Left ventricle myocardium superior (tissue), 1 donor: ENCODE measurements around the gene FBXO17. TPM values are rescaled to one million over a fixed set of nuclear protein-coding genes. Genes with fewer than 3 reads are reported as not detected.
"Not testable (repeated sequence)": the region's sequence is repeated elsewhere in the genome, so short reads cannot be mapped to it uniquely, and the experiment has no call there.

ENCODE experiments used
- ATAC-seq: fragments of 200-7000 bp; cut with Tn5 transposase; one replicate; pipeline ENCODE4 v1.9.1; 2020; ENCODE audit warnings: mild to moderate bottlenecking, moderate library complexity
- DNase-seq: peaks from one replicate; pipeline ENCODE4 v3.0.0-alpha.2; 2020
- intact Hi-C: fragments of 100-400 bp; cut with micrococcal nuclease; formaldehyde crosslinking; loops from one replicate; pipeline ENCODE4 v1.11.0; 2022
- total RNA-seq: library from RNA; stranded (reverse); fragmentation: NEBNext Ultra II Directional; extraction: Animal tissue kit (Norgen Biotek cat#: 25700); gene quantifications from one replicate; pipeline ENCODE4 v1.2.1, GENCODE V29; 2021
- donor health status: DM: no; HTN: yes; CAD: no; lungs with severe emphysema.

The FBXO17 gene
- total RNA-seq, 1 donor from 2014 or later = 1.7 TPM

DNA sequence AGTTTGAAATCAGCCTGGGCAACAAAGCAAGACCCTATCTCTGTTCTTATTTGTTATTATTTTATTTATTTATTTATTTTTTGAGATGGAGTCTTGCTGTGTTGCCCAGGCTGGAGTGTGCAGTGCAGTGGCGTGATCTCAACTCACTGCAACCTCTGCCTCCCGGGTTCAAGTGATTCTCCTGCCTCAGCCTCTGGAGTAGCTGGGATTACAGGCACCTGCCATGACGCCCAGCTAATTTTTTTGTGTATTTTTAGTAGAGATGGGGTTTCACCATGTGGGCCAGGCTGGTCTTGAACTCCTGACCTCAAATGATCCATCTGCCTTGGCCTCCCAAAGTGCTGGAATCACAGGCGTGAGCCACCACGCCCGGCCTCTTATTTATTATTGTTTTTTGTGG lies 12.2 kb upstream of the FBXO17 start:
- intact Hi-C loops, ATAC-seq, DNase-seq: not testable (repeated sequence)

DNA sequence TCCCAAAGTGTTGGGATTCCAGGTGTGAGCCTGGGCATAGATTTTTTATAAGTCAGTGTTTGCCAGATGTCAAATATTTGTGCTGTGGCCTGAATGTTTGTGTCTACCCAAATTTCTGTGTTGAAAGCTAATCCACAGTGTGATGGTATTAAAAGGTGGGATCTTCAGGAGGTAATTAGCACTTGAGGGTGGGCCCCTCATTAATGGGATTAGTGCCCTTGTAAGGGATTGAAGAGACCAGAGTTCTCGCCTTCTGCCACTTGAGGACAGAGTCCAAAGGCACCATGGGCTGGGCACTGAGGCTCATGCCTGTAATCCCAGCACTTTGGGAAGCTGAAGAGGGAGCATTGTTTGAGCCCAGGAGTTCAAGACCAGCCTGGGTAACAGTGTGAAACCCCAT lies 9.7 kb upstream of the FBXO17 start:
- DNase-seq (no peak), ATAC-seq (no peak)
- intact Hi-C loops = no loop called here

DNA sequence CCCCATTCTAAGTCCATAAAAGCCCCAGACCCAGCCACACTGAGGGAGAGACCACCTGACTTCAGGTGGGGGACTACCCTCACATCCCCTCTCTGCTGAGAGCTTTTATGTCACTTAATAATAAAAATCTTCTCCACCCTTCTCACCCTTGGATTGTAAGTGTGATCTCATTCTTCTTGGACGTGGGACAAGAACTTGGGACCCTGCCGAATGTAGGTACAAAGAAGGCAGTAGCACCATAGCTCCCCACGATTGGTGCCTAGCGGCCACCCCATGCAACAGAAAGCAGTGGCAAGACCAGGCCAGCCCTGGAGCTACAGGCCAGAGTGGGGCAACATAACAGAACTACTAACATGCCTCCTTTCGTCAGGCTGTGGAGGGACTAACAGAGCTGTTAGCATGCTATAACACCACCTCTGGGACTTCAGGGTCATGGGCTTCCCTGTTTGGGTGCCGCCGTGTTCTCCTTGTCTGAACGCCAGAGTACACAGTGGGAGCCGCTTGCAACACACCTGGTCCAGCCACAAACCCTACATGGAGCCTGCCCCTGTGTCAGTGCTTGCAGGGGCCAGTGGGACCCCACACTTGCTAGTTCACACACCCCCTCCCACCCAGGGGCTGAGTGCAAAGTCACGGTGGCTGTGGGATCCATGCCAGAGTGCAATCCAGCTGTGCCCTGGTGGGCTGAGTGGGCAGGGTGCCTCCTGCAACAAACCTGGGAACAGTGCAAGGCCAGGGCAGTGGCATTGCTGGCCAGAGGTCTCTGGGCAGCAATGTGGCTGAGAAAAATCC lies 5.2 kb upstream of the FBXO17 start:
- intact Hi-C loops = no loop called here
- no peak for ATAC-seq
- DNase-seq = no peak

DNA sequence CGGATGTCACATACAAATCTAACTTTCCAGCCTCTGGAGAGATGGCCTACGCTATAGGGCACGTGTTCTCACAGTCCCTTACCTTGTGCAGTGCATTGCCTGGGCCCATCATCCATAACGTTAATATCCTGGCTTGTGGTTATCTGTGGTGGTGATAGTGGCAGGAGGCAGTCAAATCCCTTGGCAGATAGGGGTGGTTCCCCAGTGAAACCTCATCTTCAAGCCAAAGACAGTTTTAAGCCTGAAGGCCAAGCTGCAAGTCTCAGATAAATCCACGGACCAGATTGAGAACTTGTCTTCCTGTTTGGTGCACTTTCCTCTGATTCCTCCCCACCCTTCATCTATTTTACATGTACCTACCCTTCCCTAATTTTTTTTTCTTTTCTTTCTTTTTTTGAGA lies 4.3 kb upstream of the FBXO17 start:
- DNase-seq (no peak), ATAC-seq (no peak)
- intact Hi-C loops = no loop called here

DNA sequence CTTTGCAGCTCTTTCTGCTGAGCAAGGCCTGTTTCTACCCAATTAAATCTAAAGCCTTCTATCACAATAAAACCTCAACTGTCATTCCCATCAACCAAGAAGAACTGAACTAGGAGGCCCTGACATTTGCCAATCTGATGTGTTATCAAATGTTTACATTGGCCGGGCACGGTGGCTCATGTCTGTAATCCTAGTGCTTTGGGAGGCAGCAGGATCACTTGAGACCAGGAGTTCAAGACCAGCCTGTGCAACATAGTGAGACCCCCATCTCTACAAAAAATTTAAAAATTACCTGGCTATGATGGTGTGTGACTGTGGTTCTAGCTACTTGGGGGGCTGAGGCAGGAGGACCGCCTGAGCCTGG lies 2.8 kb upstream of the FBXO17 start:
- intact Hi-C loops = no loop called here
- DNase-seq (no peak), ATAC-seq (no peak)

DNA sequence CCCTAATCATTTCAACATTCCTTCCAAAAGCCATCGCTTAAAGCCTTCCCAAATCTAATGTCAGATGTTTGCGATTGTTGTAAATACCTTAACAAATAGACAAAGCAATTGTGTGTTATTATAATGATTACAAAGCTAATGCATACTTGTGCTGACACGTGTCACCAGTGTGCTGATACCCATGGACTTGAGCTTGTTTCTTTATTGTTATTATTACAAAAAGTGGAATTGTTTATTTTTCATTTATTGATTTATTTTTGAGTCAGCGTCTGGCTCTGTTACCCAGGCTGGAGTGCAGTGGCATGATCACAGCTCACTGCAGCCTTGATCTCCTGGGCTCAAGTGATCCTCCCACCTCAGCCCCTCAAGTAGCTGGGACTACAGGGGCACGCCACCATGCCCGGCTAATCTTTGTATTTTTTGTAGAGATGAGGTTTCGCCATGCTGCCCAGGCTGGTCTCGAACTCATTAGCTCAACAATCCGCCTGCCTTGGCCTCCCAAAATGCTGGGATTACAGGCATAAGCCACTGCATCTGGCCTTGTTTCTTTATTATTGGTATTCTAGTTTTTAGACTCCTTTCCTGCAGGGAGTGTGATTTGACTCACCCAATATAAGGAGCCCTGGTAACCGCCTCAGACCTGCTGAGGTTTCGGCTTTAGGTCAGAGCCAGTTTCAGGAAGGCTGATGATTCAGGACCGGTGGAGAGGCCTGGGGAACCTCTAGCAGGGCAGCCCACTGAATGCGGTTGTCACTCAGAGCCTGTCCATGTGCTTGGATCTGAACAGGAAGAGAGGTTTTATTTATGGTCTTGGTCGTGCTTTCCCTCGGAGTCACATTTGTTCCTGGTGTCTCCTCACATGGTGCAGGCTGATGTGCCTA lies 2.1 kb upstream of the FBXO17 start:
- intact Hi-C loops = no loop called here
- DNase-seq = no peak
- no peak for ATAC-seq

DNA sequence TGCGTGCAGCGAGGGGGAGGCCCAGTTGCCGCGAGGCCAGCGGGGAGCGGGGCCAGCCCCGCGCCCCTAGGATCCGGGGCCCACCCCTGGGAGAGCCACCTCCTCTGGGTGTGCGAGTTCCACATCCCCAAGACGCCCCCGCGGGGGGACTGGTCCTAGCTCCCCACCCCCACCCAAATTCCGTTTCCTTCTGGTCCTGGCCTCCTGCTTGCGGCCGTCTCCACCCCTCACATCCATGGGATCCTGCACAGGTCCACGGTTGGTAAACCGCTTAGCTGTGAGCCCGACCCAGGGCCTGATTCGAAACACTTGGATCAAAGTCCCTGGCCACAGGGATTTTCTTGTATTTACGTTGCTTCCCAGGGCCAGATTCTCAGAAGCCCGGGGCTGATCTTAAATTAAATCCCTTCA lies 324 bp upstream of the FBXO17 start:
- DNase-seq = no peak
- intact Hi-C loops = no loop called here
- ATAC-seq = peak; percentile 57

DNA sequence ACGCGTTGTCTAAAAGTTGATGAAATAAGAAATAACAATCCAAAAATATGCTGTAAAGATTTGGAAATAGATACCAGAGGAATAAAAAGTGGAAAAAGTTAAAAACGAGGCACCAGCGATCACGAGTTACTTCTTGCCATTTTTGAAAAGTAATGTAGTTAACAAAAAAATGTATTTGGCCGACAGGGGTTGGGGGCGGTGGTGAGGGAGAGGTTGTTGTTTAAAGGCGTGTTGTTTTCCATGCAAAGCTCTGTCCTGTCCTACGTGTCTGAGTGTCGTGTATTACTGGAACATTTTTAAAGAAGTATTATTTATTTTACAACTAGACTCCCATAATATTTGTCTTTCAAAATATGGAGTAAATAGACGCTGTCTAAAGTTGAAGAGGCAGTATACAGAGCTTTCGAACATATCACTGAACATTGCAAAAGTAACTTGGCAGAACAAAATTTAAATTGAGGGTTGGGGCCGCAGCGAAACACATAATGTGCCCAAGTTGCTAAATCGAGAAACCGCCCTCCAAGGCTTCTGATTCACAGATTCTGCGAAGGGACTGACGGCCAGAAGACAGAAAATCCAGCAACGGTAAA lies 823 bp downstream of the FBXO17 start:
- intact Hi-C loops = no loop called here
- ATAC-seq = no peak
- DNase-seq = no peak

DNA sequence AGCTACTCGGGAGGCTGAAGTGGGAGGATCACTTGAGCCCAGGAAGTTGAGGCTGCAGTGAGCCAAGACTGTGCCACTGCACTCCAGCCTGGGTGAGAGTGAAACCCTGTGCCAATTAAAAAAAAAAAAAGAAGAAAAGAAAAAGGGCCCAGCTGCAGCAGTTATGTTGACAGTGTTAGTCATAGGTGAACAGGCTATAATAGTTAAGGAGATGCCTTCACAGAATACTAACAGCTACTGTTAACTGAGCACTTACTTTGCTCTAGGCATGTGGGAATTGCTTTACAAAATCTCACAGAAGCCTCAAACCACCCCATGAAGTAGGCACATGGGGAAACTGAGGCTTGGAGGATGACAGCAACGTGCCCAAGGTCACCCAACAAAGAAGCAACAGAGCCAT lies 3.9 kb downstream of the FBXO17 start:
- DNase-seq (no peak), ATAC-seq (no peak)
- intact Hi-C loops = no loop called here

DNA sequence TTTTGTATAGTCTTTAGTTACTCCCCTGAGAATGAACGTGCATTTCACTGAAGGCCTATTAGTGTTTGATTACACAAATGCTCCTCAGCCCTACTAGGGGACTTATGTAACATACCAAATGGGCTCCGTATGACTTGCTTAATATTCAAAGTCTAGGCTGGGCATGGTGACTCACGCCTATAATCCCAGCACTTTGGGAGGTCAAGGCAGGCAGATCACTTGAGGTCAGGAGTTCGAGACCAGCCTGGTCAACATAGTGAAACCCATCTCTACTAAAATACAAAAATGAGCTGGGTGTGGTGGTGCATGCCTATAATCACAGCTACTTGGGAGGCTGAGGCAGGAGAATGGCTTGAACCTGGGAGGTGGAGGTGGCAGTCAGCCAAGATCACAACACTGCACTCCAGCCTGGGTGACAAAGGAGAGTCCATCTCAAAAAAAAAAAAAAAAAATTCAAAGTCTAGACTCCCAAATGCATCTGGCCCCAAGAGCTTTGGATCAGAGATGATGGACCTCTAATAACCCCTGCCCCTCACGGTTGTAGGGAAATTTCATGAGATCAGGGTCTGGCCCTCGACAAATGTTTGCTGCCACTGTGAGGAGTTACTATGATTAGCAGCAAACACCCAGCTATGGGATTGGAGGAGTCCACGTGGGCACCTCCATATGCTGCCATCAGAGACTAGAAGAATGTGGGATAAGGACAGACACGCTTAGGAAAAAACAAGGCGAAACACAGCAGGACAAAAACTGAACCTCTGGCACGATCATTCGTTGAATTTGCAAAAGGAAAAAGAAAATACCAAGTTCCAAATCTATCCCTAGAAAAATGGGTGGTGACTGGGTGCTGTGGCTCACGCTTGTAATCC lies 4.6 kb downstream of the FBXO17 start:
- intact Hi-C loops = no loop called here
- ATAC-seq (no peak), DNase-seq (no peak)

DNA sequence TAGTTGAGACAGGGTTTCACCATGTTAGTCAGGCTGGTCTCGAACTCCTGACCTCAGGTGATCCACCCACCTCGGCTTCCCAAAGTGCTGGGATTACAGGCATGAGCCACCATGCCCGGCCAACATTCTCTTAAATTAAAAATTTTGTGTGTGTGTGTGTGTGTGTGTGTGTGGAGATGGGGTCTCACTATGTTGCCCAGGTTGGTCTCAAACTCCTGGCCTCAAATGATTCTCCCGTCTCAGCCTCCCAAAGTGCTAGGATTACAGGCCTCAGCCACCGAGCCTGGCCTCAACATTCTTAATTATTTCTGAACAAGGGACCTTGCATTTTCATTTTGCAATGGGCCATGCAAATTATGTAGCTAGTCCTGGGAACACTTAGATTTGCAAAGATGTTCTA lies 9.4 kb downstream of the FBXO17 start:
- ATAC-seq, intact Hi-C loops: not testable (repeated sequence)

DNA sequence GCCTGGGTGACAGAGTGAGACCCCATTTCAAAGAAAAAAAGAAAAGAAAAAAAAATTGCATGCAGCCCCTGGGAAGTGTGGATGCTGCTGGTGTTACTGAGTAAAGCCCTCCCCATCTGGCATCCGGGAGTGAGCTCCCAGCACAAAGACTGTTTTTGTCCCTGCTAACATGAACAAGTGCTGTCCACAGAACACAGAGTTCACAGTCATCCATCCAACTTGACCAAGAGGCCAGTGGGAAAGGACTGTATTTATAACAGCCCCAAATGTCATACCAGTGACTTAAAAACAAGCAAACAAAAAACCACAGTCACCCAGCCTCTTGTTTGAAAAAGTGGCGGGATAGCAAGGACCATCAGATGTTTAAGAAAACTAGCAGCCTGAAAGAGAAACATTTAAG lies 10.8 kb downstream of the FBXO17 start:
- DNase-seq = no peak
- ATAC-seq = no peak
- intact Hi-C loops = no loop called here

More for the DNA sequence above, 9.4 kb downstream of the FBXO17 start:
- not testable (repeated sequence) for DNase-seq

DNA sequence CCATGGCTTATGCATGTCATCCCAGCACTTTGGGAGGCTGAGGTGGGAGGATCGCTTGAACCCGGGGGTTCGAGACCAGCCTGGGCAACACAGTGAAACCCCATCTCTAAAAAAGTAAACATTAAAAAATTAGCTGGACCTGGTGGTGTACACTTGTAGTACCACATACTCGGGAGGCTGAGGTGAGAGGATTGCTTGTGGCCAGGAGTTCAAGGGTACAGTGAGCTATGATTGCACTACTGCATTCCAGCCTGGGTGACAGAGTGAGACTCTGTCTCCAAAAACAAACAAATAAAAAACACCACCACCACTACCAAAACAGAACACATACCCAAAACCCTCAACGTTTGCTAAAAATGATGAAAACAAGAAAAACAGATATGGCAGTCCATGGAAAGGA lies 15.9 kb downstream of the FBXO17 start:
- ATAC-seq = no peak
- intact Hi-C loops = no loop called here
- DNase-seq = no peak

DNA sequence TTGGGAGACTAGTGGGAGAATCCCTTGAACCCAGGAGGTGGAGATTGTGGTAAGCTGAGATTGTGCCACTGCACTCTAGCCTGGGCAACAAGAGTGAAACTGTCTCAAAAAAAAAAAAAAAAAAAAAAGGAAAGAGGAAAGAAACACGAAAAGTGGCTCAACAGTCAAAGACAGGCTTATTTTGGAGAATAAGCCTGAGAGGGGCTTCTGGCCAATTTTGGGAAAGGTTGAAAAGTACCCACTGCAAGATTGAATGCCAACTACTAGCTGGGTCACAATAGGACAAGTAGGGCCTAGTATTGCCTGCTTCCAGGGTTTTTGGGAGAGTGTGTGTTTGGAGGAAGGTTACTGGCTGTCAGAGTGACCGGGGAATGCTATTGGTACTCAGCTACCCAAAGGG lies 17.2 kb downstream of the FBXO17 start:
- intact Hi-C loops = no loop called here
- DNase-seq (no peak), ATAC-seq (no peak)

DNA sequence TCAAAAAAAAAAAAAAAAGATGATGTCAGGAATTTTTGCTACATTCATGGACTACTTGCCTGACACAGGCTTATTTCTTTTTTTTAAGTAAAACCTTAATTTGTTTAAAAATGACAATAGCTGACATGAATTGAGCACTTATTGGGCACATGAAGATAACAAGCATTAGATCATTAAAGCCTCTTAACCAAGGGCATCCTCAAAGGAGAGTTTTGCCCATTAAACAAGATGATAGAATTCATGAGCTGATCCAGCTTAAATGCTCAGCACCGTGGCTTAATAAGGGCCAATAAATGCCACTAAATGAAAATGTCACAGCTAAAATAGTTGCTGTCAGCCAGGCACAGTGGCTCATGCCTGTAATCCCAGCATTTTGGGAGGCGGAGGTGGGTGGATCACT lies 19.3 kb downstream of the FBXO17 start:
- ATAC-seq = no peak
- intact Hi-C loops = no loop called here
- DNase-seq = no peak

DNA sequence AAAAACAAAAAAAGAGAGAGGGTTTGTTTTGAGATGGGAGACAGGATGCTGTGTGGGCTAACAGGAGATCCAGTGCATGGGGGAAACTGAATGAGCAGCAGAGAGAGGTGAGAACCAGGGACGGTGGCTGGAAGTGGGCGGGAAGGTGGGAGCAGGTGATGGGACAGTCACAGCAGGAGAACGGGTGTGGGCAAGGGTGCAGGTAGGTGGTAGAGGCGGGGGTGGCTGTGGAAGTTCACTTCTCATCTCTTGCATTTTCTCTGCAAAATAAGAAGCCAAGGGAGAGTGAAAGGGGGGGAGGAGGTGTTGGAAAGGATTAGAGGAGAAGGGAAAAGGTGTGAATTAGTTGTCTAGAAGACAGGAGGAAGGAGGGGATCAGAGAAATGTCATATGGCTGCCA lies 21.9 kb downstream of the FBXO17 start:
- DNase-seq (no peak), ATAC-seq (no peak)
- intact Hi-C loops = no loop called here

DNA sequence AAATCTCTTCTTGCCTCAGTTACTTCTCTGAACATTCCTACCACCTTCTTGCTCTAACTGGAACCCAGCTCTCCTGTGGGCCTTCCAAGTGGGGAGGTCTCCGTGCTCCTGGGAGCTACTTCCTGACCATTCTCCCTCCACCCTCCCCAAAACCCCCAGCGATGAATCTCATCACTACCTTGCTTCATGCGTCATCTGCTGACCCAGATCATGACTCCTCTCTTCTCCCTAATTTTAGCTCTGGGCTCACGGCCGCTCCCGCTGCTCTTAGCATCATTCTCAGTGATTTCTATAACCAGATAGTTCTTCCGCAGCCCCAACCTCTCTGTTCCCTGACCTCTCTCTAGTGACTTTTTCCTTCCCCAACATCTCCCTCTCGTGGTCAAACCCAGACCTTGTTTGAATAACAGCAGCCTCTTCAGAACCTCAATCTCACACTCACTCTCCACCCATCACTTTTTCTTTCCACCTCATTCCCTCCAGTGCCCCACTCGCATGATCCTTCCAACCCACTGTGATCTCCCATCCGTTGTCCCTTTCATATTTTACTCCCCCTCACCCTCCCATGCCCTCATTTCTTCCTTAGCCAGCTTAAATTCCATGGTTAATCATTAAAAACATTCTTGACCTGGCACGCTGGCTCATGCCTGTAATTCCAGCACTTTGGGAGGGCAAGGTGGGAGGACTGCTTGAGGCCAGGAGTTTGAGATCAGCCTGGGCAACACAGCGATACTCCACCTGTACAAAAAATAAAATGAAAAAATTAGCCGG lies 23.0 kb downstream of the FBXO17 start:
- intact Hi-C loops = no loop called here
- DNase-seq (no peak), ATAC-seq (peak; percentile 18)

DNA sequence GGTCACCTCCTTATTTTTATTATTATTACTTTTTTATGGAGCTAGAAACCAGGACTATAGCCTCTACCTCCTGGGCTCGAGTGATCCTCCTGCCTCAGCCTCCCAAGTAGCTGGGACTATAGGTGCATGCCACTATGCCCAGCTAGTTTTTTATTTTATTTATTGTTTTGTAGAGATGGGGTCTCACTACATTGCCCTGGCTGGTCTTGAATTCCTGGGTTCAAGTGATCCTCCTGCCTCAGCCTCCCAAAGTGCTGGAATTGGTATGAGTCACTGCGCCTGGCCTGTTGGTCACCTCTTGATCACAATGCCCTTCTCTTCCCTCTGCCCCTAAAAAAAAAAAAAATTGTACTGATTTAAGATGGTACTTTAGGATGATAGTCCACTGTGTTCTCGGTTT lies 24.4 kb downstream of the FBXO17 start:
- ATAC-seq (no peak), DNase-seq (no peak)
- intact Hi-C loops = no loop called here
